OCI-M2 (cell line): Measurements from ENCODE around the gene ELN.
"Not testable (repeated sequence)": the region's sequence is repeated elsewhere in the genome, so short reads cannot be mapped to it uniquely, and the experiment has no call there.

Experiments
- DNase-seq: peaks from one replicate; lab custom pipeline; 2025; ENCODE audit not compliant: unreplicated experiment; lab: John Stamatoyannopoulos, UW

ELN gene

GRCh38 chr7:74040791-74041520, 13.0 kb downstream of the ELN start:
- DNase-seq = no peak

GRCh38 chr7:74042746-74043522, 15.0 kb downstream of the ELN start:
- no peak for DNase-seq

DNA sequence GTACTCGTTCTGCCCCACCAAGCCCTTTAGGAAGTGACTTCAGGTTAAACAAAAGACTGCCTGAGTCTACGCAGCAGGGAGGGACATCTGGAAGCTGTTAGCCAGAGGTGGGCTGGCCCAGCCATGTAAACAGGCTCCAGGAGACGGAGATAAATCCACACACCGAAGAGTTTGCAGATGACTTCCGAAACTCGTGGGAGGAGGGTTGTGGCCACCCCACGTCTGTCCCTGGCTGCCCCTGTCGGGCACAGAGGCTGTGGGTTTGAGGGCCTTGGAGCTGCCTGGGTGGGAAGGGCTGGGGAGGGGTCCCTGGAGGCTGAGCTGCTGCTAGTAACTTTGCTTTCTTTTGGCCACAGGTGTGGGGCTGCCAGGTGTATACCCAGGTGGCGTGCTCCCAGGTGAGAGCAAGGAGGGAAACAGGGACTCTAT, 15.6 kb downstream of the ELN start:
- DNase-seq = no peak

DNA sequence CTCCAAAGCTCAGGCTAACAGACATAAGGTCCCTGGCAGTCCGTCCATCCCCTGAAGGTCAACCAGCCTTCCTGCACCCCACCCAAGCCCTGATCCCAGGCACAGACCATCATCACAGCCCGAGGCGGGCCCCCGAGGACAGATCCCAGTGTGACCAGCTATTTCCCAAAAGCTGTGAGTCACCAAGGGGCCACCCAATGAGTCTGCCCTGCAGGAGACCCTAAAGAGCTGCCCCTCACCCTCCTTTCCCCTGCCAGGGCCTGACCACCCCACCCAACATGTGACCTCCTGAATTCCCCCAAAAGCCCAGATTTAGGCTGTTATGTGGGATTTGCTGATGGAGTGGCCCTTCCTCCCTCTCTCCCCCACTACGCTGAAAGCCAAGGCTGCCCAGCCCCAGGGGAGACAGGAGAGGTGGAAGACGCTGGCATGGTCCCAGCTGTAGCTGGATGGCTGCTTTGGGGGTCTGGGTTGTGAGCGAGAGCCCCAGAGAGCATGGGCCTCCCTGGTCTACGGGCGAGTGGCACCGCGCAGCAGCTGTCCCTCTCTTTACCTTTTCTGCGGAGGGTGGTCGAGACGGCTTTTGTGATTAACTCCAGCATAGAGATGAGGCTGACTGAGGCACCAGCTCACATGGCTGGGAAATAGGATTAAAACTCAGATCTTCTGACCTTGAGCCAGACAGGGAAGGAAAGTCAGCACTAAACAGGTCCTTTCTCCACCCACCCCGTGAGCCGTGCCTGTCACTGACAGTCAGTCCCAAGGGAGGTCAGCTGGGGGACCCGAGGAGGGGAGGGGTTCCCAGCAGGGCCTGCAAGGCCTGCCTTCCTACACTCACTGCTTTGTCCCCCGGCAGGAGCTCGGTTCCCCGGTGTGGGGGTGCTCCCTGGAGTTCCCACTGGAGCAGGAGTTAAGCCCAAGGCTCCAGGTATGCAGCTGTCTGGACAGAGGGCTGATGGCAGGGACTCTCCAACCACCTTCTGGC, 16.7 kb downstream of the ELN start:
- no peak for DNase-seq

DNA sequence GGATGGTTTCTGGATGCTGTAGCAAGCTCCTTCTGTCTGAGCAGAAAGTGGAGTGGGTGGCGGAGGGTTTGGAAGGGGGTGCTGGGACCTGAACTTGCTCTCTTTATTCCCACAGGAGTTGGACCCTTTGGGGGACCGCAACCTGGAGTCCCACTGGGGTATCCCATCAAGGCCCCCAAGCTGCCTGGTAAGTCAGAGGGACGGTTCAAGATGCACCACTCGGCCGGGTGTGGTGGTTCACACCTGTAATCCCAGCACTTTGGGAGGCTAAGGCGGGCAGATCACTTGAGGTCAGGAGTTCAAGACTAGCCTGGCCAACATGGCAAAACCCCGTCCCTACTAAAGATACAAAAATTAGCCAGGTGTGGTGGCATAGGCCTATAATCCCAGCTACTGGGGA, 18.6 kb downstream of the ELN start:
- not testable (repeated sequence) for DNase-seq

DNA sequence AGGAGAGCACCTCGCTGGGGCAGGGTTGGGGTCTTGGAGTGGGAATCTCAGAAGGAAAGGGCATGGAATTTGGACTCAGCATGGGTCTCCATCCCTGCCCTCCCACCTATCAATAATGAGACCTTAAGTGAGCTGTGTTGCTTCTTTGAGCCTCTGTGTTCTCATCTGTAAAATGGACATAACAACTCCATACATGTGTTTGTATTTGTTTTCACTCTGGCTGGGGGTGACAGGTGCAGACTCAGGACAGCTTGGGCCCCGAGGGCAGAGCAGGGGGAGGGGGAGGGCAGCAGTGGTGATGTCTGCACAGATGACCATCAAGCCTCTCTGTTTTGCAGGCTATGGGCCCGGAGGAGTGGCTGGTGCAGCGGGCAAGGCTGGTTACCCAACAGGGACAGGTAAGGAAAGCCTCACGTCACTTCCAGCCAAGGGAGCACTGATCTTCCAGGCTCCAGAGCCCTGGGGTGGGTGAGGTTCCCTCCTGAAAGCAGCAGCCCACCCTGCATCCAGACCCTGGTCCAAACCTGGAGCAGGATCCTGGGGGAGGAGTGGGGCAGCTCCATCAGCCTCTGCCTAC, 19.9 kb downstream of the ELN start:
- no peak for DNase-seq

GRCh38 chr7:74048999-74049599, 21.1 kb downstream of the ELN start:
- DNase-seq = no peak

DNA sequence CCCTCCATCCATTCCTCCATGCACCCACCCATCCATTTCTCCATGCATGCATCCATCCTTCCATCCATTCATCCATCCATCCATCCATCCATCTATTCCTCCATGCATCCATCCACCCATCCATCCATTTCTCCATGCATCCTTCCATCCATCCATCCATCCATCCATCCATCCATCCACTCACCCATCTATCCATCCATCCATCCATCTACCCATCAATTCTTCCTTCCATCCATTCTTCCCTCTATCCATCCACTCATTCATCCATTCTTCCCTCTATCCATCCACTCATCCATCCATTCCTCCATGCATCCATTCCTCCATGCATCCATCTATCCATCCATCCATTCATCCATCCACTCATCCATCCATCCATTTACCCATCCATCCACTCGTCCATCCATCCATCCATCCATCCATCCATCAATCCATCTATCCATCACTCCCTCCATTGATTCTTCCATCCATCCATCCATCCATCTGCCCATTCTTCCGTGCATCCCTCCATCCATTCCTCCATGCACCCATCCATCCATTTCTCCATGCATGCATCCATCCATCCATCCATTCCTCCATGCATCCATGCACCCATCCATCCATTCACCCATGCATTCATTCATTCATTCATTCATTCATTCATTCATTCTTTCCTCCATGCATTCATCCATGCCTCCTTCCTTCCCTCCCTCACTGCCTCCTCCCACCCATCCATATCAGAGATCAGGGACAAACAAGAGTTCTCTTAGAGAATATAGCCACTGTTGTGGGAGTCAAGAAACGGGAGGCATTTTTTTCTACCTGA, 22.2 kb downstream of the ELN start:
- DNase-seq = no peak

DNA sequence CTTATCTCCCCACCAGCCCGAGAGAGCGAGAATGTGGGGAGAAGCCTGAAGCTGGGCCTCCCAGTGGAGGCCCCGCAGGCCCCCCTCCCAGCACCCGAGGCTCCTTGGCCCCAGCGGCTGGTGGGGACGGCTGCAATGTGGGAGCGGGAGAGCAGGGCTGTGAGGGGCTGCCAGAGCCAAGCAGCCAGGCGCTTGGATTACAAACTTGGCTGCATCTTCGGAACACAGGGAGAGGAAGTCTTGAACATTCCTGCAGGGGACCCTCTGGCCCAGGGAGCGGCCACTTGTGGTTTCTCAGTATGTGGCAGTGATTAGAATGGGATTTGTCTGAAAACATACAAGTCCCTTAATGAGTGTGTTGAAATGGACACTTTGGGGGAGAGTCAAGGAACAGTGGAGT, 23.2 kb downstream of the ELN start:
- no peak for DNase-seq

- DNase-seq = no peak
Measured at GRCh38 chr7:74051629-74052410, 23.8 kb downstream of the ELN start.

DNA sequence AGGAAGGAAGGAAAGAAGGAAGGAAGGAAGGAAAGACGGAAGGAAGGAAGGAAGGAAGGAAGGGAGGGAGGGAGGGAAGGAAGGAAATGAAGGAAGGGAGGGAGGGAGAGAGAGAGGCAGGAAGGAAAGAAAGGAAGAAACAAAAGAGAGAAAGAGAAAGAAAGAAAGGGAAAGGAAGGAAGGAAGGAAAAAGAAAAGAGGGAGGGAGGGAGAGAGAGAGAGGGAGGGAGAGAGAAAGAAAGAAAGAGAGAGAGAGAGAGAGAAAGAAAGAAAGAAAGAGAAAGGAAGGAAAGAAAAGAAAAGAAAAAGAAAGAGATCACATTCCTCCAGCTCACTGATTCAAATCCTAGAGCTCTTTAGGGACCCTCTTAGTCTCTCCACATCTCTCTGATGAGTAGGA, 24.7 kb downstream of the ELN start:
- no peak for DNase-seq

DNA sequence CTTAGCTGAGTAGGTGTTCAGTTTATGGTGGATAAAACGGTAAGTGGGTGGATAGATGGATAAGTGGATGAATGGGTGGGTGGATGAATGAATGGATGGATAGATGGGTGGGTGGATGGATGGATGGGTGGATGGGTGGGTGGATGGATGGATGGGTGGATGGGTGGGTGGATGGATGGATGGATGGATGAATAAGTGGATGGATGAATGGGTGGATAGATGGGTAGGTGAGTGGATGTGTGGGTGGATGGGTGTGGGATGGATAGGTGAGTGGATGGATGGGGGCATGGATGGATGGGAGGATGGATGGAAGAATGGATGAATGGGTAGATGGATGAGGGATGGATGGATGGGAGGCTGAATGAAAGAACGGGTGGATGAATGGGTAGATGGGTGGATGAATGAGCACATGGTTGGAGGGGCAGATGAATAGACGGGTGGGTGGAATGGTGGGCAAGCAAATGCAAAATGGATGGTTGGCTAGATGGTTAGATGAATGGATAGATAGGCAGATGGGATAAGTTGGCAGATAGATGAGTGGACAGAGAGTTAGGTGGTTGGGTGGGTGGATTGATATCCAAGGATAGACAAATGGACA, 25.7 kb downstream of the ELN start:
- DNase-seq = no peak

DNA sequence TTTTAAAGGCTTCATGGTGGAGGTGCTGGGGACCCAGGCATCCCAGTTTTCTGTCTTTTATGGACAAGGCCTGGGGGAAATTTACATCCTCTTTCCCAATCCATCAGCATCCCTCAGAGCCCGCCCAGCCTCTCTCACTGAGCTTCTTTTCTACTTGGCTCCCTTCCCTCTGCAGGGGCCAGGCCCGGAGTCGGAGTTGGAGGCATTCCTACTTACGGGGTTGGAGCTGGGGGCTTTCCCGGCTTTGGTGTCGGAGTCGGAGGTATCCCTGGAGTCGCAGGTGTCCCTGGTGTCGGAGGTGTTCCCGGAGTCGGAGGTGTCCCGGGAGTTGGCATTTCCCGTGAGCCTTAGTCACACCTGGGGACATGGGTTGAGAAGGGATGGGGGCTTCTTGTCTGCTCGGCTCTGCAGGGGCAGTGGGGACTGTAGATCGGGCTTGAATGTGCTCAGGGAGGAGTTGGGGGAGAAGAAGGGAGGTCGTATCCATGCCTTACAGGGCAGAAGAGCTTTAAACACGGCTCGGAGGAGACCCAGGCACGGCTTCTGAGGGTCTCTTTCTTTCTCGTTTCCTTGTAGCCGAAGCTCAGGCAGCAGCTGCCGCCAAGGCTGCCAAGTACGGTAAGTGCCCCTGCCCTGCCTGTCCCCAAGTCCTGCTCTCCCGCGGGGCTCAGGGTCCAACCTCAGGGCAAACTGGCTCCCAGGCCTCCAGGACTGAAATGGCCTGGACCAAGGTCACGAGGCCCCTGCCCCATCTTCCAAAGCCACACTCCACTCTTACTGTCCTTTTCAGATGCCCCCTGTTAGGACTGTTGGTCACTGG, 28.3 kb downstream of the ELN start:
- no peak for DNase-seq

- no peak for DNase-seq
Measured at GRCh38 chr7:74057216-74057925, 29.4 kb downstream of the ELN start.

GRCh38 chr7:74057987-74058386, 30.0 kb downstream of the ELN start:
- DNase-seq = no peak

DNA sequence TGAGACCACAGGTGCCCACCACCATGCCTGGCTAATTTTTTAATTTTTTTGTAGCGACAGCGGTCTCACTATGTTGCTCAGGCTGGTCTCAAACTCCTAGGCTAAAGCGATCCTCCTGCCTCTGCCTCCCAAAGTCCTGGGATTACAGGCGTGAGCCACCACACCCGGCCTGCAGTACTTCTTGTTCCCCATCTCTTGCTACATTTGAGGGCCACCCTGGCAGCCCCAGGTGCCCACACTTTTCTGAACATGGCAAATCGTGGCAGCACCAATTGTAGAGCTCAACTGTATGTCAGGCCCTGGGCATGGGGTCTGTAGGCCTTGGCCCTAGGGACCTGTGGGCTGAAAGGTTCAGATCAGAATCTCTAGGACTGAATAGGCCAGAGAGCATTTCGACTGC, 30.5 kb downstream of the ELN start:
- DNase-seq = no peak

- DNase-seq = no peak
Measured at GRCh38 chr7:74059037-74059436, 31.1 kb downstream of the ELN start.
